SK-N-MC (cell line): Measurements from ENCODE around the gene PRDM15.

Source experiments
- EZH2 ChIP-seq: fragments of 200-600 bp; sonication (generic); IDR thresholded peaks from one replicate; pipeline ENCODE4 v1.6.1; 2017; ENCODE audit warnings: antibody characterized with exemption
- FOXP2 ChIP-seq: optimal IDR thresholded peaks from 2 replicates; pipeline ENCODE3; 2011; ENCODE audit warnings: mild to moderate bottlenecking, moderate library complexity; ENCODE audit not compliant: insufficient read depth; ENCODE audit errors: extremely low read length, control extremely low read depth
- POLR2AphosphoS5 ChIP-seq: IDR thresholded peaks from 2 replicates; pipeline ENCODE4 v1.6.1; 2012; ENCODE audit warnings: mild to moderate bottlenecking, low read depth, low read length, borderline replicate concordance

GRCh38 chr21:41760411-41760810 is 118.7 kb downstream of the PRDM15 start:
- TF ChIP-seq EZH2 (no peak), POLR2AphosphoS5 (no peak), FOXP2 (no peak)
